Tongue (tissue), 2 donors: Measurements from ENCODE around the gene GPR78. TPM values are rescaled to one million over a fixed set of nuclear protein-coding genes. Genes with fewer than 3 reads are reported as not detected.

Source experiments
- DNase-seq: peaks from one replicate; pipeline ENCODE4 v3.0.0-alpha.2; 2015
- total RNA-seq: library from RNA; depleted of rRNA; stranded (reverse); fragments of >200 nt; gene quantifications from one replicate; pipeline ENCODE4 v1.2.3, GENCODE V29; 2014

Gene GPR78
- total RNA-seq, 1 donor from 2014 or later, result 1.3 TPM

DNA sequence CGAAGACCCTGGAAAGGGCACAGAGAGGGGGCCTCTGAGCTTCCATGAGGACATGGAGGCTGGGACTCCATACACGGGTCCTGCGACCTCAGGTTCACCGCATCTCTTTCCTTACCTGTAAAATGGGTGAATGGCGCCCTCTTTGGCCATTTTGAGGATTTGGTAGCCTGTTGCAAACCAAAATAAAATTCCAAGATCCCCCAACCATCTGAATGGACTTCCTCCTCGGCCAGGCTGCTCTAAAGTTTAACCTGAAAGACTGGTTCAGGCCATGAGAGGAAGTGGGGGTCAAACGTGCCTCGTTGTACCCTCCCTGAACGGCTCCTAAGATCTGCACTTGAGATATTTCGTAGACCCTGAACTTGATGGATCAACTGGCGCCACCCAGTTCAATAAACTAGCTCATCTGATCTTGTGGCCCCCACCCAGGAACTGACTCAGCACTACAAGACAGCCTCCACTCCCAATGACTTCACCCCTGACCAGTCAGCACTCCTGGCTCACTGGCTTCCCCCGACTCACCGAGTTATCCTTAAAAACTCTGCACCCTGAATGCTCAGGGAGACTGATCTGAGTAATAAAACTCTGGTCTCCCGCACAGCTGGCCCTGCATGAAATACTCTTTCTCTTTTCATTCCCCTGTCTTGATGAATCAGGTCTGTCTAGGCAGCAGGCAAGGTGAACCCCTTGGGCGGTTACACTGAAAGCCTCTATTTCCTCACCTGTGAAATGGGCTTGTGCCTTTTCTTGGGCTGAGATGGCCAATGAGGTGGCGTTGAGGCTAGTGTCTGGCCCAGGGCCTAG is 32.9 kb upstream of the GPR78 start:
- DNase-seq, result no peak

DNA sequence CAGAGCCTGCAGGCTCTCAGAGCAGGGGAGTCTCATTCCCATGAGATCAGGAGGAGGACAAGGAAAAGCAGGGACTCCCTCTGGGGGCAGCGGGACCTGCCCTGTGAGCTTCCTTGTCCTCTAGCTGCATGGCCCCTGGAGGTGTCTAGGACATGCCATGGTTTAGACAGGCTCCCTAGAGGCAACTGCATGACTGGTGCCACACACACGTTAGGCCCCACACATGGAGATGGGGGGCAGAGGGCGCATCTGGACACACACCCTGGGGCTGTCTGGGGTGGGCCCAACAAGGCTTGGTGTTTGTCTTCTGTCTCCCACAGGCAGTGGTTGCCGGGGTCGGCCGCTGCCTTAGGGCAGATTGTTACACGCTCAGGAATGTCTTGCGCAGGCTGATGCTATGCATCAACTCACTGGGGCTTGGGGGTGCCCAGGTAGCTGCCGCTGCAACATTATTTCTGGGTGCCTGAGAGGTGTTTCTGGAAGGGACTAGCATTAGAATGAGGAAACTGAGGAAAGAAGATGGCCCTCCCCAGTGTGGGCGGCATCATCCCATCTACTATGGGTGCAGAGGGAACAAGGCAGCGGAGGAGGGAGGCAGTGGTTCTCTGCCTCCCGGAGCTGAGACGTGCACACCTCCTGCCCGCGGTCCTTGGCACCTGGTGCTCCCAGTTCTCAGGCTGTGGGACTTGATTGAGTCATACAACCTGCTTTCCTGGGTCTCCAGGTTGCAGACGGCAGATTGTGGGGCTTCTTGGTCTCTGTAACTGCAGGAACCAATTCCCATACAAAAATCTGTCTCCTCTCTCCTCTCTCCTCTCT is 32.1 kb upstream of the GPR78 start:
- DNase-seq, result no peak

DNA sequence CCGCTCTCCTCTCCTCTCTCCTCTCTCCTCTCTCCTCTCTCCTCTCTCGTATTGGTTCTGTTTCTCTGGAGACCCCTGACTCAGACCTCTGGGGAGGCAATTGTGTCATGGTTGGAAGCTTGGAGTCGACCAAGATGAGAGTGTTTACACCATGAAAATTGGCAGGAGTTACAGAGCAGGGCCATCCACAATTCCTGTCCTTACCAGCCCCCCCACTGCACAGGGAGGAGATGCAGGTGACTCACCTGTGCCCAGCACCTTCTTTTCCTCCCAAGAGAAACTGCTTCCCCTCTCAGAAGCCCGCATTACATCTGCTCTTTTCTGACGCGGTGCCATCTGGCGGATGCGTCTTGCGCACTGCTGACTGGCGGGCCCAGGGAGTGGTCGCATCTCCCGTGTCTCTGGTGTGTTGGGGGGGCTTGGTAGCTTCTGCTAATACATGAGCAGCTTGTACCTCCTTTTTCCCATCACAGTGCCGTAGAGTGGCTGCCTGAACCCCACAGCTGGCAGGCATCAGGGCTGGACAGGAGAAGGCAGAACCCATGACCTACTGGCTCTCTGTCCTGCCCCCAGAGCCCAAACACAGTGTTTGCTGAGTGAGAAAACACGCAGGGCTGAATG is 31.4 kb upstream of the GPR78 start:
- DNase-seq, result no peak

DNA sequence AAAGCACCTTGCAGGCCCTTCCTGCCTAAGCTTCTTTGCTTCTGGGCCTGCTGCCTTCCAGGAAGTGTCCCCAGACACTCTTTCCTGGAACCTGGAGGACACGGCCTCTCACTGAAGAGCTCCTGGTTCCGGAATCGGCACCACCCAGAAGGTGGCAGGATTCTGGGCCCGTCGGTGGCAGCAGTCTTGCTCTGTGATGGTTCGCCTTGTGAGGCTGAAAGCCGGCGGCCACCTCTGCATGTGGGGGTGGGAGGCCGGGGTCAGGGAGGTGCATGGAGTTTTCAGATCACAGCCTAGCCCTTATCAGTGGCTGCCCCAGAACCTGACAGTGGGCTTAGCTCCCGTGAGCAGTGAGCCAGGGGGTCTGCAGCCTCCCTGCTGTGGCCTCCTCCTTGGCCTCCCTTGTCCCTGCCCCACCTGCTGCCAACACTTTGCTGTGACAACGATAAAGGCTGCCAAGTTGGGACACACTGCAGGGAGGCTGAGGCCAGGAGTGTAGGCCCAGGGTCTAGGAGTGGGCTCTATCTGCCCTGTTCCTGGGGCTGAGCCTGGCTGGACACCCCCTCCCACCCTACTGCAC is 30.8 kb upstream of the GPR78 start:
- DNase-seq, result no peak

DNA sequence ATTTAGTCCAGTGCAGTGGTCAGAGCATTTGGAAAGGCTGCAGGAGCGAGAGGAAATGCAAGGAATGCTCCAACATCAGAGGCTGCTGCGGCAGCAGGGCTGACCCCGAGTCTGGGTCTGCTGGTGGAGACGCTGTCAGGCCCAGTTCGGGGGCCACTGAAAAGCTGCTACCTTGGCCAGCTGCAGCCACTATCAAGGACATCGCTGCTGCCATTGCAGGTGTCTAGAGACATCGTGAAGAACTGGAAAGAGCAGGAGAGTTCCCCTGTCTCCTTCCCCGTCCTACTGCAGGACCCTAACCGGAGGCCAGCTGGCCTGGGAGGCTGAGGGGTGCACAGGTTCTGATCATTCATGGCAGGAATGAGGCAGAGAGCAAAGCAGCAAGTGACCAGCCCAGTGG is 29.5 kb upstream of the GPR78 start:
- DNase-seq, result no peak

DNA sequence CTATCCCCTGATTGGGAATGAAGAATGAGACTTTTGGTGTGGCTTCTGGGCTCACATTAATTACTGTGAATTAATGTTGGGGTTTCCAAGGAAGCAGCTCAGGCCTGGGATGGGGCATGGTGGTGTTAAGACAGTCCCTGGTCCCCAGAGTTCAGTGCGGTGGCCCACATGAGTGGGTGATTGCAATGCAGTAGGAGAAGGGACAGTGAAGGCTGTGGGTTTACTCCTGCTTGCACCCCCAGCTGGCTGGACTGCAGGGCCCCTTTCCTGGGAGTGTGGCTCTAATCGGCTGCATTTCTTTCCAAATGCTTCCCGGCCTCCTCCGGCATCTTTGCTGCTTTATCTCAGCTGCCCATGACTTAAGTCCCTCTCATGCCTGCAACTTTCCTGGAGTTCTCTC is 28.2 kb upstream of the GPR78 start:
- no peak for DNase-seq

DNA sequence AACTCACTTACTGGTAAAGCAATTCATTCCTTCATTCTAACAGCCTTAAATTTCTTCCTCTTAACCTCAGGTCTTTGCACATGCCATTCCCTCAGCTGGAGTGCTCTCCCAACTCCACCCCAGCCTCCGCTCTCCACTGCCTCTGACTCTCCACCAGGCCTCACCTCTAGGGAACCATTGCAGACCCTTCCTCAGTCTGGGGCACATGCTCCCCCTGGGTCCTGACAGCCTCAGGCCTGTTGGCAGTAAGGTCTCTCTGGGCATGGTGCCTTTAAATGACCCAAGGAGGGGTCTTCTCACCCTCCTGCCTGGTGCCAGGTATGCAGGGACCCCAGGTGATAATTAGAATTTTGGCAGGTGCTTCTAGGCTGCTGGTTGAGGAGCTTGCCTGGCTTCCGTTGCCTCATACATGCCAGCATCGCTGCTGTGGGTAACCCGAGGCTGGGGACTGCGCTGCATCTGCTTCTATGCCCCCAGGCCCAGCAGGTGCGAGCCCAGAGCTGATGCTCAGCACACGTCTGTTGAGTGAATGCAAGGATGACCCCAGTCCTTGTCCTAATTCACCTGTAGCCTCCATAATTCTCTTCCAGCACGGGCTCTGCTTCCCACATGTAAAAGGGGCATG is 27.5 kb upstream of the GPR78 start:
- DNase-seq, result no peak

DNA sequence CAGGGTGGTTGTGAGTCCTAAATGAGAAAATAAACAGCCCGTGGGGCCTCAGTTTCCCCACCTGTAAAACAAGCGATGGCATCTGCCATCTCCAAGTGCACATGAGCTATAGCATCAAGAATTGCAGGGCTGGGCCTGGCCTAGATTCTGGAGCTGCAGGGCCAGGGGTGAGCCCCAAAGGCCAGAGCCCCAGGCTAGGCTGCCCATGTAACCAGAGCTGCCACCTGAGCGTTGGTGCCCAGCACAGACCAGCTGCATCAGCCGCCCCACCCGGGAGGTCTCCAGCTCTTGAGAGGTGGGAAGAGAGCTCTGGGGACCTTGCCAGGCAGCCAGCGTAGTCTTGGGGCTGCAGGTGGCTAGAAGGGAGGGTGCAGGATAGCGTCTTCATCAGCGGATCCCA is 27.0 kb upstream of the GPR78 start:
- DNase-seq, result no peak

DNA sequence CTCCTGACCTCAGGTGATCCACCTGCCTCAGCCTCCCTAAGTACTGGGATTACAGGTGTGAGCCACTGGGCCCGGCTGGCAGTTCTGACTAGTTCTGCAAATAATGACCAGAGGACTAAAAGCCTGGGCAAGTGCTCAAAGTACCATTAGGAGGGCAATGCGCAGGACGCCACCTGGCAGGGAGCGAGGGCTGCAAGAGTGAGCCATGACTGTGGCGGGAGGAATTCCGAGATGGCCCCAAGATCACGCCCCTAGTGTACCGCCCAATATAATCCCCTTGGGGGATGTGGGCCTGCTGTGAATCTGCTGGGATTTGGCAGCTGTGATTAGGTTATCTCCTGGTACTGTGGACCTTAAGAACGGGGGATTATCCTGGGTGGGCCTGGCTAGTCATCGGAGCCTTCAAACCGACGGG is 26.2 kb upstream of the GPR78 start:
- DNase-seq, result no peak

DNA sequence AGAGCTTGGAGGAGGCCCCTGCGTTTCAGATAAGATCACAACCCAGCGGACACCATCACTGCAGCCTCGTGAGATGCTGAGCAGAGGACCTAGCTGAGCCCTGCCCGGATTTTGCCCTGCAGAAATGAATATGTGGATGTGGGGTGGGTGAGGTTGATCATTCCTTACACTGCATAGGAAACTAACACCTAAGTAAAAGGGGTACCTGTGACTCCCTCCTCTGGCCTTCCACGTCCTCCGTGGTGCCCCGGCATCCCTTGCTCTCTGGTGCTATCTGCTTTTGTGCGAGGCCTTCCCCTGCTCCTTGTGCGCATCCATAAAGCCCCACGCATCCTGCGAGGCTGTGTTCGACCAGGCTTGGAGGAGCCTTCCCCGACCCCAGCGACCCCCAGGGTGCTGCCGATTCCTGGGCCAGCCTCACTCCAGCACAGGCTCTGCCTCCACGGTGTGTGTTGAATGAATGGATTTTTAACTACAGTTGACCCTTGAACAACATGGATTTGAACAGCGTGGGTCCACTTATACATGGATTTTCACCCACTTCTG is 25.6 kb upstream of the GPR78 start:
- DNase-seq, result no peak

DNA sequence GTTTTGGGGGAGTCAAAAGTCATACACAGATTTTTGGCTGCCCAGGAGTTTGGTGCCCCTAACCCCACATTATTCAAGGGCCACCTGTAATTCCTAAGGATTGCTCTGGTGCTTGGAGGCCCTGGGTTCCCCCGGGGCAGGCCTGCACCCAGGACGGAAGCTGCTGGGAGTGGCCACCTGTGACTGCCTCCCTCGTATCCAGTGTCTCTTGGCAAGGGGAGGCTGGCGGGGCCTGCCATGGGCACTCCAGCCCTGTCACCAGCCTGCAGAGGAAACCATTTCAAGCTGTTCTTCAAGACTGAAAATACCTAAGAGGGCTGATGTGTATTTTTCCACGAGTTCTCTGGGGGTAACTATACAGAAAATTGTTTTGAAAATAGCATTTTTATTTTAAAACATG is 24.5 kb upstream of the GPR78 start:
- no peak for DNase-seq

DNA sequence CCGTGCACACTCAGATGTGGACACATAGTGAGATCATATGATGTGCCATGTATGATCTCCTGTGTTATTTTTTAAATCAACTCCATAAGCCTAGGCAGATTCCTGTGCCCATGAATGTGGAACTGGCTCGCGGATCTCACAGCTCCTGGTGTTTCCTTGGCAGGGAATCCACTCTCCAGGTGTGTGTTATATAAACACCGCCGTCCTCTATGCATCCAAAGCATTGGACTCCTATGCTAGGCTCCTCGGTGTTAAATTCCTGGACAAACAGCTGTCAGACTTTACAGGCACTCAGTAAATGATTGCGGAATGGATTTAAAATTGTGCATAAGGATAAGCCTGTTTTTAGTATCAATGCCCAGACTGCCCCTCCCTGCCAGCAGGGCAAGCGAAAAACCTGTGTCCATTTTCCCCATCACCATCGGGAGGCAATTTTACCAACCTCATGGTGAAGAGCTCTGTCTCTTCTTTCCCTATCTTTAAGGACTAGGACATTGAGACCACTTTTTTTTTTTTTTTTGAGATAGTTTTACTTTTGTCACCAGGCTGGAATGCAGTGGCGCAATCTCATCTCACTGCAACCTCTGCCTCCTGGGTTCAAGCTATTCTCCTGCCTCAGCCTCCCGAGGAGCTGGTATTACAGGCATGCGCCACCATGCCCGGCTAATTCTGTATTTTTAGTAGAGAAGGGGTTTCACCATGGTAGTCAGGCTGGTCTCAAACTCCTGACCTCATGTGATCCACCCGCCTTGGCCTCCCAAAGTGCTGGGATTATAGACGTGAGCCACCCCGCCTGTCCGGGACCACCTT is 23.6 kb upstream of the GPR78 start:
- DNase-seq, result no peak

DNA sequence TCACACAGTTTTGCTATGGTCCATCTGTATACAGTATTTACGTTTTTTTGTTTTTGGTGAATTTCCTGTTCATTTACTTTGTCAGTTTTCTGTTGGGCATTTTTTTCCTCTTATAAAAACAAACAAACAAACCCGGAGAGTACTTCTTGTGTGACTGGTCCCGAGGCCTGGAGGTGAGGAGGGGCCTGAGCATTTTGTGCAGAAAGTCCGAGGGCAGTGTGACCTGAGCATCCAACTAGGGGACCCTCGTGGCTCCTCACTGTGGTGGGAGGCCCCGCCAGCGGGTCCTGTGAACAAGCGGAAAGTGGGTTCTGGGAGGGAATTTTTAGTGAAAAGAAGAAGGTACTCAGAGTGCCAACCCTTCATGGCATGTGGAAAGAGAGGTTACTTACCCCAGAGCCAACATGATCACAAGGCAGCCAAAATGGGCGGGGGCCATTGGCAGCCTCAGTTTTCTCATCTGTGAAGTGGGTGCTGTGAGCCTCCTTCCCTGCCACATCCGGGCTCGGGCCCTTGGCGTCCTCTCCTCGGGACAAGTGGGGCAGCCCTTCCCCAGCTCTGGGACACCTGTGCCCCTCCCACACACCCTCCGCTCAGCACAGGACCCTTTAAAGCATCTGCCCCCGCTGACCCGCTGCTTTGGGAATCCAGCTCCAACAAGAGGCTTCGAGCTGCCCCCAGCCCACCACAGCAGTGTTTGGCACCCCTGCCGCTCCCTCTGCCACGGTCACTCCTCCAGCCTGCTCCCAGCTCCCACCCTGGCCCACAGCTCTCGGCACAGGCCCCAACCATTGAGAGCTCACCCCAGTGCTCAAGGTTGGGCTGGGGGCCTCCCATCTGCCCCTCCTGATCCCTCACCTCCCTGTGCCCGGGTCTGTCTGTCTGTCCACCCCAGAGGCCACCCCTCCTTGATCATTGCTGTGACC is 22.8 kb upstream of the GPR78 start:
- no peak for DNase-seq

DNA sequence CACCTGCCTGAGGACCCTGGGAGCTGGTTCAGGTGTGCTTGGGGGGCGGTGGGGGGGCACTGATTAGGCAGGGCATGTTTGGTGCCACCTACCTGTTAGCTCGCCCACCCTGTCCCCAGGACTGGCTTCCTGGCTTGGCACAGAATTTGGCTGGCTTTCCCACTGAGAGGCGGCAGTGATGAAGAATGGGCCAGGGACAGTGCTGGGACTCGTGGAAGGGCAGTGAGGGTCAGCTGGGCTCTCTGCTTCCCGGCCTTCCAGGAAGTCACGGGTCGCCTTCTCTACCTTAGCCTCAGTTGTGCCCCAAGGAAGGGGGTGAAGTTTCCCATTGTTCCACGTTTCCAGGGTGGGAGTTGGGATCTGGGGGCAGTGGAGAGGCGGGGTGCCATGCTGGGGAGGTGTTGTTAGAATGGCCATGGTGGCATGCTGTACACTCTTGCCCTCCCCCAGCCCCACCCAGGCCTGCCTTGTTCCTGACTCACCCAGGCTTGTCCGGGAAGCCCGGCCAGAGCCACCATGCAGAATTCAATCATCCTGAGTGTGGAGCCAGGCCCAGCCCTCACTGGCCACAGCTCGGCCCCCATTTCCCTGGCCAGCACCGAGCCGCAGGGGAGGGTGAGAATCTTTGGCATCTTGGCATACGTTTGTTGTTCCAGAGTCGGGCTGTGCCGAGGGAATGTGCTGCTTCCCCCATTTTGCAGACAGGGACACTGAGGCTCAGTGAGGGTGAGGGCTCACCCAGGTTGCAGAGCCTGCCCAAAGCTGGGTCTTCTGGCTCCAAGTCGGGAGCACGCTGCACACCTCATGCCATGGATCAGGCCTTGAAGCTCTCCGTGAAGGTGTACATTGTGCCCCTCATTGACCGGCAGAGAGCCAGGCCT is 21.9 kb upstream of the GPR78 start:
- DNase-seq, result no peak

DNA sequence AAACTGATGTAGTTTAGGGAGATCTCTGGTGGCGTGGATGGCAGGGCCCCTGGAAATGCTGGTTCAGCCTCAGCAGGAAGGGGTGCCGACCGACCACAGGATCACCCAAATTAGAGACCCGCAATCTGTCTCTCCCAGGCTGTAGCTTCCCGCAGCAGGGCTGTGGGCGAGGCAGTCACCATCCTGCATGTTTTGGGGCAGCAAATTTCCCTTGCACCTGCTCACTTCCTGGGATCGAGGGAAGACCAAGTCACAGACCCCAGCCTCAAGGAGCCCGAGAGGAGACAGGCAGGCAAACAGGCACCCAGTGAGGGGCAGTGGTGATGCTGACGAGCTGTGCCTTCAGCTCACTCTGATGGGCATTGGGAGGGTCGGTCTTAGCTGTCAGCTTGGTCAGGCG is 21.2 kb upstream of the GPR78 start:
- DNase-seq, result no peak

DNA sequence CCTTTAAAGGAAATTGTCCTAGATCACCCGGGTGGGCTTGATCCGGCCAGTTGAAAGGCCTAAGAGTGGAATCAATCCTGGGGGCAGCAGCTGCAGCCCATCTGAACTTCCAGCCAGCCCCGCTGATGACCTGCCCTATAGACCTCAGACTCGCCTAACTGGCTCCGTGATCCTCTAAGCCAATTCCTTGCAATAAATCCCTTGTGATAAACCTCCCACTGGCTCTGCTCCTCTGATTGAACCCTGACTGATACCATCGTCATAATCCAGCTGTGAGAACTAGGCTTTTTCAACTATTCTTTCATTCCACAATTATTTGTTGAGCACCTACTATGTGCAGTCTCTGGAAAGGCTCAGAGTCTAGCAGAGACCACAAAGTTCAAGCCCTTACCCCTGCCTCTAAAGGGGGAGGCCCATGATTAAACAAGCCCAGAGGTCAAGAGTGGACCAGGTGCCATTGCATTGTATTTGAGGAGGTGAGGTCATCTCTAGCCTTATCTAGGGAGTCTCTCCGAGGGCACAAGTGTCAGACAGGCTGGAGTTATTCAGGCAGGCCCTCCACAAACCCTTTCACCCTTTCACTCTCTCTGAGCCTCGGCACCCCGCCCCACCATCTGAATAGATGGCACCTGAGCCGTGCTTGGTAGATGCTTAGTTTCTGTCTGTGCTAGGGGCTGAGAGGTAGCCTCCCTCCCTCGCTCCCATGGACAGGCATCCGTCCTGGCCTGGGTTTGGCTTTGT is 20.5 kb upstream of the GPR78 start:
- DNase-seq, result no peak

DNA sequence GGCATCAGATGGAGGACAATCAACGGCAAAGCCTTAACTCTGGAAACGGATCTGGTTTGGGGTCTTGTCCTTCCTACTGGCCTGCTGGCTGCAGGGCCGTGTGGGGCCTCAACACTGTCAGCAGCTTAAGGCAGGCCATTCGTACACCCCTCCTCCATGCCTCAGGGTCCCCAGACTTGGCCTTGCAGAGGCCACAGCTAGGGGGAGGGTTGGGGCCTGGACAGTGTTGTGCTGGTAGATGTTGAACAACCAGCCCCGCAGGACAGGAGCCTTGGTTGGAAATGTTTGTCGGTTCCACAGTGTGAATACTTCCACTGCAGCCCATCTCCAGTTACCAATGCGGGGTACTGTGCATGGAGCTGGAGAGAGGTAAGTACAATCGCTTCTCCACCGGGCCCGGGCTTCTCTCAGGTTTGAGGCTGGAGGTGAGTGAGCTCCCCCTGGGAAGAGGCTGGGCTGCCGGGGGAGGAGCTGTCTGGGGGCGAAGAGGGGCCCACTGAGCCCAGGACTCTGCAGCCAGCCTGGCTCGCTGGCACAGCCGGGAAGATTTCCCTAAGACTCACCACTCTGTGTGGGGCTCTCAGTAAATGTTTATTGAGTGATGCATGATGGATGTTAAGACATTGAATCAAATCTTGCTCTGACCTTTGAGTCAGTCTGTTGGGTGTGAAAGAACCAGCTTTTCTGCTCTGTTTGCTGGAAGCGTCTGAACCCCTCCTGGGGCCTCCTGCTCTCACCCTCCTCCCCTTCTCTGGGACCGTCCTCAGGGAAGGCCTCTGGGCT is 19.7 kb upstream of the GPR78 start:
- DNase-seq, result no peak
